WI38 (cell line): ENCODE measurements around the gene DOK1.
A peak's percentile ranks its signal among the peaks of the same experiment; 100 is the strongest.

Experiments
- H3K4me3 ChIP-seq: 2 replicates; pipeline ENCODE4 v1.5.1; 2011; ENCODE audit warnings: low read depth, mild to moderate bottlenecking, control low read depth, low read length
- CTCF ChIP-seq: IDR thresholded peaks from 2 replicates; pipeline ENCODE4 v1.5.1; 2012; ENCODE audit warnings: low read depth, mild to moderate bottlenecking, control low read depth, low read length

Gene DOK1

GRCh38 chr2:74526649-74527230, 27.8 kb upstream of the DOK1 start:
- no peak for TF ChIP-seq CTCF
- no peak overlapping the region for H3K4me3 ChIP-seq

GRCh38 chr2:74527741-74528140, 26.8 kb upstream of the DOK1 start:
- TF ChIP-seq CTCF: no peak
- H3K4me3 ChIP-seq: no peak overlapping the region

GRCh38 chr2:74528600-74529356, 25.7 kb upstream of the DOK1 start:
- TF ChIP-seq CTCF: no peak
- H3K4me3 ChIP-seq: peak overlapping the region; percentile 99

- TF ChIP-seq CTCF: no peak
- H3K4me3 ChIP-seq: peak within 1 kb of the TSS; percentile 99
Measured at GRCh38 chr2:74529357-74530238, 24.9 kb upstream of the DOK1 start, which contains the start of the genes AUP1 and HTRA2. AUP1 (minus strand) TSS chr2:74529706; CDS start chr2:74529629, 77 bp downstream. HTRA2 (plus strand) TSS chr2:74529933; CDS start chr2:74530007, 74 bp downstream.

- peak overlapping the region; percentile 99 for H3K4me3 ChIP-seq
- TF ChIP-seq CTCF: no peak
Measured at GRCh38 chr2:74530239-74531187, 24.0 kb upstream of the DOK1 start.

- TF ChIP-seq CTCF: no peak
- no peak overlapping the region for H3K4me3 ChIP-seq
Measured at GRCh38 chr2:74531666-74532065, 22.9 kb upstream of the DOK1 start.
